Lower leg skin (tissue), 4 donors: ENCODE data around the gene SLC4A5. TPM values are rescaled to one million over a fixed set of nuclear protein-coding genes. Genes with fewer than 3 reads are reported as not detected.

Experiments
- DNase-seq, 2 donors: peaks; one replicate each; pipeline ENCODE4 v3.0.0-alpha.2; 2019; ENCODE audit warnings: low spot score in 2 of 2
- H3K4me3 ChIP-seq: fragments of 200-600 bp; sonication (generic); 2 replicates; pipeline ENCODE4 v1.5.1; 2017; ENCODE audit warnings: mild to moderate bottlenecking, low read depth; ENCODE audit not compliant: poor library complexity, severe bottlenecking
- CTCF ChIP-seq, 3 donors: fragments of 450-650 bp; IDR thresholded peaks; one replicate each; pipeline ENCODE4 v1.5.1; 2016; ENCODE audit warnings: antibody characterized with exemption in 3 of 3, mild to moderate bottlenecking in 3 of 3, moderate library complexity in 2 of 3
- POLR2A ChIP-seq, 2 donors: fragments of 450-650 bp; IDR thresholded peaks; one replicate each; pipeline ENCODE4 v1.6.1; 2016 to 2017; ENCODE audit warnings: antibody characterized with exemption in 2 of 2, mild to moderate bottlenecking in 1 of 2, moderate library complexity in 1 of 2
- whole genome bisulfite sequencing, 2 donors: methylation state at CpG; one replicate each; pipeline ENCODE4 v1.1.5; 2018; 5-methylcytosine and 5-hydroxymethylcytosine counted together
- intact Hi-C: fragments of 100-400 bp; cut with DNase I; formaldehyde crosslinking; loops from one replicate; pipeline ENCODE4 v1.15.0; 2023; ENCODE audit warnings: low total_unique reads
- total RNA-seq, 4 donors: library from RNA; depleted of rRNA; stranded (reverse); fragments of >200 nt; gene quantifications; one replicate each; pipeline ENCODE4 v1.1.0, GENCODE V29; 2016

The SLC4A5 gene
- total RNA-seq, 4 donors from 2014 or later = 3.0 to 5.6 (median 3.7) TPM

GRCh38 chr2:74278176-74278575 is 65.0 kb downstream of the SLC4A5 start:
- intact Hi-C loops = no loop called here
- TF ChIP-seq CTCF (IDR thresholded peaks at IDR 0.05) (no peak), POLR2A (IDR thresholded peaks at IDR 0.05) (no peak)
- 65 to 68% methylated on average over 2 of the region's 2 CpGs for WGBS, 2 donors
- DNase-seq = no peak
- no peak overlapping the region for H3K4me3 ChIP-seq

GRCh38 chr2:74275228-74275627 is 68.0 kb downstream of the SLC4A5 start:
- 94 to 100% methylated on average over 1 of the region's 1 CpG for WGBS, 2 donors
- no peak overlapping the region for H3K4me3 ChIP-seq
- no peak for TF ChIP-seq CTCF (IDR thresholded peaks at IDR 0.05)
- DNase-seq = no peak
- intact Hi-C loops = no loop called here

GRCh38 chr2:74269667-74270066 is 73.5 kb downstream of the SLC4A5 start:
- H3K4me3 ChIP-seq = no peak overlapping the region
- whole genome bisulfite sequencing, 2 donors = 96 to 100% methylated on average over 1 of the region's 1 CpG
- DNase-seq = no peak
- TF ChIP-seq CTCF (IDR thresholded peaks at IDR 0.05) (no peak), POLR2A (IDR thresholded peaks at IDR 0.05) (no peak)
- intact Hi-C loops = no loop called here

- intact Hi-C loops = no loop called here
- WGBS, 2 donors = 33 to 34% methylated on average over 4 of the region's 4 CpGs
- no peak for TF ChIP-seq CTCF (IDR thresholded peaks at IDR 0.05)
Measured at GRCh38 chr2:74267068-74267467, 76.1 kb downstream of the SLC4A5 start.

GRCh38 chr2:74264281-74264680 is 78.9 kb downstream of the SLC4A5 start:
- H3K4me3 ChIP-seq = no peak overlapping the region
- intact Hi-C loops = no loop called here
- TF ChIP-seq CTCF (IDR thresholded peaks at IDR 0.05) (no peak), POLR2A (IDR thresholded peaks at IDR 0.05) (no peak)
- WGBS, 2 donors = 29 to 38% methylated on average over 1 of the region's 1 CpG
- DNase-seq = no peak

More at GRCh38 chr2:74267068-74267467, 76.1 kb downstream of the SLC4A5 start:
- no peak for DNase-seq
- no peak overlapping the region for H3K4me3 ChIP-seq

- no peak overlapping the region for H3K4me3 ChIP-seq
- TF ChIP-seq POLR2A (IDR thresholded peaks at IDR 0.05) = no peak
- TF ChIP-seq CTCF (IDR thresholded peaks at IDR 0.05) = no peak
- DNase-seq = no peak
- 96 to 98% methylated on average over 6 of the region's 6 CpGs for WGBS, 2 donors
- intact Hi-C loops = no loop called here
Measured at GRCh38 chr2:74262681-74263080, 80.5 kb downstream of the SLC4A5 start.
